ENCODE results near the gene CAMK4. TPM values are rescaled to one million over a fixed set of nuclear protein-coding genes. Genes with fewer than 3 reads are reported as not detected.

The CAMK4 gene
- total RNA-seq, 1 experiment from 2014 or later, result not detected

GRCh38 chr5:111374380-111374779, 150.2 kb downstream of the CAMK4 start:
- intact Hi-C loops (cut with micrococcal nuclease; ENCODE audit: unreplicated experiment), result no loop called here
- no peak overlapping the region for H3K27ac ChIP-seq
- no peaks in the 10 kb centered on the region for H3K79me2 ChIP-seq (ENCODE audit: low read depth)
- H4K20me1 ChIP-seq (ENCODE audit: insufficient read depth), result no peaks in the 10 kb centered on the region
- no peaks in the 10 kb centered on the region for H3K9me2 ChIP-seq (ENCODE audit: insufficient read depth)
- H3K4me1 ChIP-seq (replicated peaks; ENCODE audit: insufficient read depth), result no peaks in the 10 kb centered on the region
- no peaks in the 10 kb centered on the region for H3K27me3 ChIP-seq (ENCODE audit: insufficient read depth, low read depth)
- H3K4me2 ChIP-seq, result no peak overlapping the region
- TF ChIP-seq CTCF (conservative IDR thresholded peaks at IDR 0.05) (no peak), EZH2 (IDR thresholded peaks at IDR 0.05; ENCODE audit: low read depth) (no peak)
- no peaks in the 10 kb centered on the region for H3F3A ChIP-seq (ENCODE audit: insufficient read depth, low read depth)
- no peak for DNase-seq
- no peak overlapping the region for H2AFZ ChIP-seq
- H3K36me3 ChIP-seq (ENCODE audit: low read depth), result no peaks in the 10 kb centered on the region
- POLR2A ChIA-PET (ENCODE audit: unreplicated experiment), result no interaction called here
- H3K9me3 ChIP-seq (ENCODE audit: insufficient read depth, low read depth), result no peaks in the 10 kb centered on the region
- CTCF ChIA-PET, result no interaction called here
- no peak overlapping the region for H3K4me3 ChIP-seq
- no TSS peak for BruUV-seq (replicated peaks)

DNA sequence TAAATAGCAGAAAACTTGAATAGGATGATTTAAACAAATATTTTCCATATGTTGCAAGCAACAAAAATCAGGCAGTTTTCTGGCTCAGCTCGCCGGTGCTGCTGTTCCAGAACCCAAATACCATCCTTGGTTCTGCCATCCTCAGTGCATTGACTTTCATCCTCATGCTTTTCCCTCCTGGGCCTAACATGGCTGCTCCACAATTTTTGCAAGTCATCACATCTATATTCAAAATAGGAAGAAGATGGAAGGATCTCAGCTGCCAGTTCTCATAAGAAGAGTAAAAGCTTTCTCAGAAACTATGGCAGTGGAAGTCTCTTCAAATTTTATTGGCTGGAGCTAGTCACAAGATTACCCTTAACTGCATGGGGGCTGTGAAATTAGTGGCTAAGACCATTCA, 151.5 kb downstream of the CAMK4 start:
- no peak for TF ChIP-seq CTCF (conservative IDR thresholded peaks at IDR 0.05)
- no peak for TF ChIP-seq EZH2 (IDR thresholded peaks at IDR 0.05; ENCODE audit: low read depth)
- H3K27ac ChIP-seq, result no peak overlapping the region
- H3K4me1 ChIP-seq (replicated peaks; ENCODE audit: insufficient read depth), result no peaks in the 10 kb centered on the region
- H3F3A ChIP-seq (ENCODE audit: insufficient read depth, low read depth), result no peaks in the 10 kb centered on the region
- ChIA-PET POLR2A (ENCODE audit: unreplicated experiment) (no interaction called here), CTCF (no interaction called here)
- no peaks in the 10 kb centered on the region for H3K9me2 ChIP-seq (ENCODE audit: insufficient read depth)
- no peaks in the 10 kb centered on the region for H3K9me3 ChIP-seq (ENCODE audit: insufficient read depth, low read depth)
- H4K20me1 ChIP-seq (ENCODE audit: insufficient read depth), result no peaks in the 10 kb centered on the region
- H3K79me2 ChIP-seq (ENCODE audit: low read depth), result no peaks in the 10 kb centered on the region
- DNase-seq, result no peak
- no peak overlapping the region for H2AFZ ChIP-seq
- intact Hi-C loops (cut with micrococcal nuclease; ENCODE audit: unreplicated experiment), result no loop called here
- H3K36me3 ChIP-seq (ENCODE audit: low read depth), result no peaks in the 10 kb centered on the region
- H3K27me3 ChIP-seq (ENCODE audit: insufficient read depth, low read depth), result no peaks in the 10 kb centered on the region
- H3K4me3 ChIP-seq, result no peak overlapping the region
- BruUV-seq (replicated peaks), result no TSS peak
- no peak overlapping the region for H3K4me2 ChIP-seq

- no peaks in the 10 kb centered on the region for H3K27me3 ChIP-seq (ENCODE audit: insufficient read depth, low read depth)
- ChIA-PET CTCF (no interaction called here), POLR2A (ENCODE audit: unreplicated experiment) (no interaction called here)
- H3K4me1 ChIP-seq (replicated peaks; ENCODE audit: insufficient read depth), result no peaks in the 10 kb centered on the region
- DNase-seq, result no peak
- H3F3A ChIP-seq (ENCODE audit: insufficient read depth, low read depth), result no peaks in the 10 kb centered on the region
- no peaks in the 10 kb centered on the region for H3K79me2 ChIP-seq (ENCODE audit: low read depth)
- TF ChIP-seq CTCF (conservative IDR thresholded peaks at IDR 0.05) (no peak), EZH2 (IDR thresholded peaks at IDR 0.05; ENCODE audit: low read depth) (no peak)
- no peaks in the 10 kb centered on the region for H4K20me1 ChIP-seq (ENCODE audit: insufficient read depth)
- H2AFZ ChIP-seq, result no peak overlapping the region
- no peak overlapping the region for H3K4me3 ChIP-seq
- no peaks in the 10 kb centered on the region for H3K9me2 ChIP-seq (ENCODE audit: insufficient read depth)
- BruUV-seq (replicated peaks), result no TSS peak
- no peak overlapping the region for H3K27ac ChIP-seq
- H3K36me3 ChIP-seq (ENCODE audit: low read depth), result no peaks in the 10 kb centered on the region
- H3K9me3 ChIP-seq (ENCODE audit: insufficient read depth, low read depth), result no peaks in the 10 kb centered on the region
- intact Hi-C loops (cut with micrococcal nuclease; ENCODE audit: unreplicated experiment), result no loop called here
- no peak overlapping the region for H3K4me2 ChIP-seq
Observed at GRCh38 chr5:111377306-111377705, 153.1 kb downstream of the CAMK4 start.

Measured in PC-9 (cell line).